Fibroblast of lung (primary cell): ENCODE measurements around the gene ENO1. TPM values are rescaled to one million over a fixed set of nuclear protein-coding genes. Genes with fewer than 3 reads are reported as not detected.

ENCODE experiments used
- DNase-seq, 2 donors: peaks; one replicate each; pipeline versions ENCODE4 v3.0.0 to v3.0.0-alpha.2; 2010; ENCODE audit warnings: low read depth in 2 of 2
- H2AFZ ChIP-seq: 2 replicates; pipeline ENCODE4 v1.5.1; 2012; ENCODE audit warnings: low read length, control low read depth, inconsistent platforms
- H3K27ac ChIP-seq: 2 replicates; pipeline ENCODE4 v1.5.1; 2011; ENCODE audit warnings: low read length, control low read depth; ENCODE audit not compliant: insufficient read depth
- H3K27me3 ChIP-seq: 2 replicates; pipeline ENCODE4 v1.5.1; 2011; ENCODE audit warnings: mild to moderate bottlenecking, low read length; ENCODE audit not compliant: control insufficient read depth, insufficient read depth
- H3K36me3 ChIP-seq: 2 replicates; pipeline ENCODE4 v1.5.1; 2011; ENCODE audit warnings: low read length; ENCODE audit not compliant: control insufficient read depth, insufficient read depth
- H3K4me1 ChIP-seq: 2 replicates; pipeline ENCODE4 v1.5.1; 2011; ENCODE audit warnings: low read length; ENCODE audit not compliant: control insufficient read depth, insufficient read depth; ENCODE audit errors: extremely low read depth
- H3K4me2 ChIP-seq: 2 replicates; pipeline ENCODE4 v1.5.1; 2011; ENCODE audit warnings: low read length, control low read depth; ENCODE audit not compliant: insufficient read depth; ENCODE audit errors: extremely low read depth
- H3K4me3 ChIP-seq, 4 experiments: fragments of 200-600 bp in 1 of 4; sonication (generic) in 1 of 4; replicated peaks in 1 of 4; 2 replicates each; pipeline ENCODE4 v1.5.1; 2011 to 2016; ENCODE audit warnings: low read length in 4 of 4, low read depth in 3 of 4, mild to moderate bottlenecking in 3 of 4, control low read depth in 2 of 4, inconsistent platforms in 1 of 4, mixed read lengths in 1 of 4; ENCODE audit not compliant: insufficient read depth in 1 of 4; ENCODE audit errors: control extremely low read depth in 1 of 4
- H3K79me2 ChIP-seq: 2 replicates; pipeline ENCODE4 v1.5.1; 2012; ENCODE audit warnings: mild to moderate bottlenecking, low read length, inconsistent platforms; ENCODE audit not compliant: control insufficient read depth, insufficient read depth
- H3K9ac ChIP-seq: 2 replicates; pipeline ENCODE4 v1.5.1; 2011; ENCODE audit warnings: mild to moderate bottlenecking, low read length, control low read depth; ENCODE audit not compliant: insufficient read depth
- H3K9me3 ChIP-seq: 2 replicates; pipeline ENCODE4 v1.5.1; 2012; ENCODE audit warnings: low read depth, low read length; ENCODE audit not compliant: control insufficient read depth, insufficient read depth
- H4K20me1 ChIP-seq: 2 replicates; pipeline ENCODE4 v1.5.1; 2011; ENCODE audit warnings: low read length; ENCODE audit not compliant: control insufficient read depth, insufficient read depth; ENCODE audit errors: extremely low read depth
- EZH2 ChIP-seq: IDR thresholded peaks from 2 replicates; pipeline ENCODE4 v1.5.1; 2012; ENCODE audit warnings: low read length, control low read depth, mild to moderate bottlenecking; ENCODE audit errors: missing control alignments
- polyA plus RNA-seq, 2 donors: library from polyadenylated mRNA; depleted of rRNA in 1 of 2; stranded (reverse) in 1 of 2; unstranded in 1 of 2; fragments of >200 nt; gene quantifications; 2 replicates each; pipeline ENCODE4 v1.2.1, GENCODE V29; 2011 to 2012; ENCODE audit warnings: missing spikeins in 1 of 2
- total RNA-seq: library from RNA; depleted of rRNA; stranded (reverse); fragments of >200 nt; gene quantifications from 2 replicates; pipeline ENCODE4 v1.2.1, GENCODE V29; 2014
- TF ChIP-seq, protein P1 (sequence below), 2 donors: IDR thresholded peaks in 1 of 2; conservative IDR thresholded peaks in 1 of 2; 1 replicate in 1 of 2; 2 replicates in 1 of 2; pipeline ENCODE4 v1.5.1; 2011 to 2012; ENCODE audit warnings: low read length in 2 of 2, control low read depth in 1 of 2, inconsistent platforms in 1 of 2, low read depth in 1 of 2, mild to moderate bottlenecking in 1 of 2

The ENO1 gene
- total and polyA plus RNA-seq, 2 donors (not counting 1 experiment from before 2014, with no cell fraction given): 963 to 1,177 TPM

- TF ChIP-seq, protein P1, sequence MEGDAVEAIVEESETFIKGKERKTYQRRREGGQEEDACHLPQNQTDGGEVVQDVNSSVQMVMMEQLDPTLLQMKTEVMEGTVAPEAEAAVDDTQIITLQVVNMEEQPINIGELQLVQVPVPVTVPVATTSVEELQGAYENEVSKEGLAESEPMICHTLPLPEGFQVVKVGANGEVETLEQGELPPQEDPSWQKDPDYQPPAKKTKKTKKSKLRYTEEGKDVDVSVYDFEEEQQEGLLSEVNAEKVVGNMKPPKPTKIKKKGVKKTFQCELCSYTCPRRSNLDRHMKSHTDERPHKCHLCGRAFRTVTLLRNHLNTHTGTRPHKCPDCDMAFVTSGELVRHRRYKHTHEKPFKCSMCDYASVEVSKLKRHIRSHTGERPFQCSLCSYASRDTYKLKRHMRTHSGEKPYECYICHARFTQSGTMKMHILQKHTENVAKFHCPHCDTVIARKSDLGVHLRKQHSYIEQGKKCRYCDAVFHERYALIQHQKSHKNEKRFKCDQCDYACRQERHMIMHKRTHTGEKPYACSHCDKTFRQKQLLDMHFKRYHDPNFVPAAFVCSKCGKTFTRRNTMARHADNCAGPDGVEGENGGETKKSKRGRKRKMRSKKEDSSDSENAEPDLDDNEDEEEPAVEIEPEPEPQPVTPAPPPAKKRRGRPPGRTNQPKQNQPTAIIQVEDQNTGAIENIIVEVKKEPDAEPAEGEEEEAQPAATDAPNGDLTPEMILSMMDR (conservative IDR thresholded peaks at IDR 0.05 in 1 of 2, IDR thresholded peaks at IDR 0.05 in 1 of 2; ENCODE audit: low read depth in 1 of 2, low read length in 2 of 2): peak; percentile 89 to 92
- TF ChIP-seq EZH2: no peak
- no peak overlapping the region for H3K9ac ChIP-seq
Observed at GRCh38 chr1:8848663-8849386, 29.7 kb downstream of the ENO1 start.

GRCh38 chr1:8847990-8848389 is 30.5 kb downstream of the ENO1 start:
- H3K4me2 ChIP-seq: no peak overlapping the region
- no peak overlapping the region for H2AFZ ChIP-seq
- H3K4me1 ChIP-seq: peaks cover 3% of the 10 kb centered on the region
- no peaks in the 10 kb centered on the region for H3K79me2 ChIP-seq
- H3K9ac ChIP-seq: no peak overlapping the region
- H3K27ac ChIP-seq: no peak overlapping the region
- no peaks in the 10 kb centered on the region for H4K20me1 ChIP-seq
- TF ChIP-seq, protein P1 (conservative IDR thresholded peaks at IDR 0.05 in 1 of 2, IDR thresholded peaks at IDR 0.05 in 1 of 2; ENCODE audit: low read depth in 1 of 2, low read length in 2 of 2): no peak
- TF ChIP-seq EZH2: no peak
- no peak overlapping the region for H3K4me3 ChIP-seq
- no peaks in the 10 kb centered on the region for H3K36me3 ChIP-seq
- no peaks in the 10 kb centered on the region for H3K27me3 ChIP-seq
- DNase-seq: no peak
- no peaks in the 10 kb centered on the region for H3K9me3 ChIP-seq

More at GRCh38 chr1:8848663-8849386, 29.7 kb downstream of the ENO1 start:
- peak overlapping the region; percentile 39 for H3K4me2 ChIP-seq
- no peaks in the 10 kb centered on the region for H3K9me3 ChIP-seq
- no peaks in the 10 kb centered on the region for H3K36me3 ChIP-seq
- H3K27ac ChIP-seq: no peak overlapping the region
- no peak overlapping the region for H3K4me3 ChIP-seq
- no peak overlapping the region for H2AFZ ChIP-seq
- no peaks in the 10 kb centered on the region for H3K79me2 ChIP-seq
- no peaks in the 10 kb centered on the region for H4K20me1 ChIP-seq
- peaks cover 3% of the 10 kb centered on the region for H3K4me1 ChIP-seq
- no peaks in the 10 kb centered on the region for H3K27me3 ChIP-seq
- DNase-seq: peak; percentile 91 to 94

GRCh38 chr1:8846263-8846662 is 32.2 kb downstream of the ENO1 start:
- Histone ChIP-seq H3K36me3 (no peaks in the 10 kb centered on the region), H3K27me3 (no peaks in the 10 kb centered on the region), H3K9me3 (no peaks in the 10 kb centered on the region), H2AFZ (no peak overlapping the region), H4K20me1 (no peaks in the 10 kb centered on the region), H3K27ac (no peak overlapping the region), H3K9ac (no peak overlapping the region), H3K4me3 (no peak overlapping the region), H3K4me2 (no peak overlapping the region), H3K79me2 (no peaks in the 10 kb centered on the region), H3K4me1 (peaks cover 3% of the 10 kb centered on the region)
- no peak for DNase-seq
- TF ChIP-seq, protein P1 (conservative IDR thresholded peaks at IDR 0.05 in 1 of 2, IDR thresholded peaks at IDR 0.05 in 1 of 2; ENCODE audit: low read depth in 1 of 2, low read length in 2 of 2): no peak
